ENCODE results near the gene SLC27A4. TPM values are rescaled to one million over a fixed set of nuclear protein-coding genes. Genes with fewer than 3 reads are reported as not detected.

SLC27A4 gene
- total RNA-seq, 2 donors from 2014 or later, result 19.2 to 21.5 TPM

- H3K9me3 ChIP-seq, result no peaks in the 10 kb centered on the region
- WGBS, result 89% methylated on average over 4 of the region's 4 CpGs
- no peaks in the 10 kb centered on the region for H3K36me3 ChIP-seq
- intact Hi-C loops (cut with DNase I), result no loop called here
- TF ChIP-seq POLR2AphosphoS5 (IDR thresholded peaks at IDR 0.05), result no peak
- no peak for TF ChIP-seq CTCF (IDR thresholded peaks at IDR 0.05)
- no peak overlapping the region for H3K4me3 ChIP-seq
- DNase-seq (ENCODE audit: low spot score), result no peak
- no peaks in the 10 kb centered on the region for H3K4me1 ChIP-seq (replicated peaks)
- H3K27ac ChIP-seq, result no peak overlapping the region
- no peaks in the 10 kb centered on the region for H3K27me3 ChIP-seq (replicated peaks; ENCODE audit: insufficient read depth)
Observed at GRCh38 chr9:128343855-128344254, 3.5 kb downstream of the SLC27A4 start.

GRCh38 chr9:128344931-128345605, 4.7 kb downstream of the SLC27A4 start:
- no peak overlapping the region for H3K4me3 ChIP-seq
- 96% methylated on average over 28 of the region's 28 CpGs for WGBS
- TF ChIP-seq POLR2AphosphoS5 (IDR thresholded peaks at IDR 0.05) (no peak), CTCF (IDR thresholded peaks at IDR 0.05) (no peak), POLR2A (IDR thresholded peaks at IDR 0.05) (no peak)
- H3K27me3 ChIP-seq (replicated peaks; ENCODE audit: insufficient read depth), result no peaks in the 10 kb centered on the region
- H3K36me3 ChIP-seq, result no peaks in the 10 kb centered on the region
- DNase-seq (ENCODE audit: low spot score), result no peak
- H3K9me3 ChIP-seq, result no peaks in the 10 kb centered on the region
- no peaks in the 10 kb centered on the region for H3K4me1 ChIP-seq (replicated peaks)
- intact Hi-C loops (cut with DNase I), result no loop called here
- H3K27ac ChIP-seq, result no peak overlapping the region

GRCh38 chr9:128349125-128349524, 8.8 kb downstream of the SLC27A4 start:
- no peak overlapping the region for H3K4me3 ChIP-seq
- DNase-seq (ENCODE audit: low spot score), result no peak
- no peaks in the 10 kb centered on the region for H3K9me3 ChIP-seq
- TF ChIP-seq CTCF (IDR thresholded peaks at IDR 0.05), result no peak
- no peak for TF ChIP-seq POLR2A (IDR thresholded peaks at IDR 0.05)
- TF ChIP-seq POLR2AphosphoS5 (IDR thresholded peaks at IDR 0.05), result no peak
- H3K36me3 ChIP-seq, result no peaks in the 10 kb centered on the region
- H3K27ac ChIP-seq, result no peak overlapping the region
- 79% methylated on average over 2 of the region's 2 CpGs for WGBS
- no peaks in the 10 kb centered on the region for H3K4me1 ChIP-seq (replicated peaks)
- H3K27me3 ChIP-seq (replicated peaks; ENCODE audit: insufficient read depth), result no peaks in the 10 kb centered on the region
- intact Hi-C loops (cut with DNase I), result no loop called here

- Histone ChIP-seq H3K36me3 (no peaks in the 10 kb centered on the region), H3K4me1 (replicated peaks) (no peaks in the 10 kb centered on the region), H3K27me3 (replicated peaks; ENCODE audit: insufficient read depth) (no peaks in the 10 kb centered on the region), H3K27ac (no peak overlapping the region), H3K9me3 (no peaks in the 10 kb centered on the region), H3K4me3 (no peak overlapping the region)
- no peak for TF ChIP-seq POLR2A (IDR thresholded peaks at IDR 0.05)
- TF ChIP-seq CTCF (IDR thresholded peaks at IDR 0.05), result no peak
- no peak for TF ChIP-seq POLR2AphosphoS5 (IDR thresholded peaks at IDR 0.05)
- intact Hi-C loops (cut with DNase I), result no loop called here
- WGBS, result 93% methylated on average over 6 of the region's 6 CpGs
- no peak for DNase-seq (ENCODE audit: low spot score)
Observed at GRCh38 chr9:128349772-128350171, 9.4 kb downstream of the SLC27A4 start.

GRCh38 chr9:128355451-128355850, 15.1 kb downstream of the SLC27A4 start:
- no peak for DNase-seq (ENCODE audit: low spot score)
- TF ChIP-seq POLR2A (IDR thresholded peaks at IDR 0.05), result no peak
- intact Hi-C loops (cut with DNase I), result no loop called here
- 94% methylated on average over 19 of the region's 19 CpGs for WGBS
- H3K4me1 ChIP-seq (replicated peaks), result no peaks in the 10 kb centered on the region
- no peaks in the 10 kb centered on the region for H3K27me3 ChIP-seq (replicated peaks; ENCODE audit: insufficient read depth)
- no peaks in the 10 kb centered on the region for H3K36me3 ChIP-seq
- H3K27ac ChIP-seq, result no peak overlapping the region
- no peaks in the 10 kb centered on the region for H3K9me3 ChIP-seq
- H3K4me3 ChIP-seq, result no peak overlapping the region
